ENCODE results near the gene FHL2. TPM values are rescaled to one million over a fixed set of nuclear protein-coding genes. Genes with fewer than 3 reads are reported as not detected.

Gene FHL2
- total and polyA plus RNA-seq, 8 donors: 1.4 to 9.1 (median 3.9) TPM

GRCh38 chr2:105371156-105371555, 27.7 kb downstream of the FHL2 start:
- ATAC-seq (no peak), FAIRE-seq (no peak), DNase-seq (no peak)
- Histone ChIP-seq H3K4me1 (no peaks in the 10 kb centered on the region), H3K27me3 (no peaks in the 10 kb centered on the region), H3K9me3 (no peaks in the 10 kb centered on the region), H3K4me3 (no peak overlapping the region), H3K27ac (no peak overlapping the region), H3K36me3 (no peaks in the 10 kb centered on the region)
- intact Hi-C loops (cut with DNase I): loop anchor here in 2 of 3 donors (5.0 kb wide), 1 partner anchor 146 kb away; no protein-coding TSS in a partner anchor
- no peak for TF ChIP-seq CTCF (IDR thresholded peaks at IDR 0.05)
- 78 to 89% methylated on average over 10 of the region's 10 CpGs for WGBS, 2 donors

GRCh38 chr2:105369777-105370690, 28.8 kb downstream of the FHL2 start:
- intact Hi-C loops (cut with DNase I): loop anchor here in 2 of 3 donors (5.0 kb wide), 1 partner anchor 147 kb away; no protein-coding TSS in a partner anchor
- H3K27ac ChIP-seq: no peak overlapping the region
- no peaks in the 10 kb centered on the region for H3K36me3 ChIP-seq
- FAIRE-seq: no peak
- 27 to 30% methylated on average over 30 of the region's 30 CpGs for WGBS, 2 donors
- DNase-seq: peak; percentile 70 to 93 (median 86)
- H3K4me1 ChIP-seq: no peaks in the 10 kb centered on the region
- TF ChIP-seq CTCF (IDR thresholded peaks at IDR 0.05): peak; percentile 79 to 87 (median 85)
- no peaks in the 10 kb centered on the region for H3K27me3 ChIP-seq
- H3K4me3 ChIP-seq: no peak overlapping the region
- ATAC-seq: peak; percentile 96 to 100 (median 98)
- no peaks in the 10 kb centered on the region for H3K9me3 ChIP-seq

- WGBS, 2 donors: 60 to 61% methylated on average over 8 of the region's 8 CpGs
- no peak for FAIRE-seq
- no peaks in the 10 kb centered on the region for H3K36me3 ChIP-seq
- no peak for DNase-seq
- H3K4me1 ChIP-seq: no peaks in the 10 kb centered on the region
- no peaks in the 10 kb centered on the region for H3K9me3 ChIP-seq
- no peak overlapping the region for H3K27ac ChIP-seq
- TF ChIP-seq CTCF (IDR thresholded peaks at IDR 0.05): no peak
- no peaks in the 10 kb centered on the region for H3K27me3 ChIP-seq
- no peak for ATAC-seq
- intact Hi-C loops (cut with DNase I): no loop called here
- H3K4me3 ChIP-seq: no peak overlapping the region
These were observed 30.0 kb downstream of the FHL2 start for GRCh38 chr2:105368759-105369408.

GRCh38 chr2:105365206-105365605, 33.6 kb downstream of the FHL2 start:
- Histone ChIP-seq H3K36me3 (peaks cover 0 to 5% (median 0%) of the 10 kb centered on the region in 3 donors), H3K4me1 (no peaks in the 10 kb centered on the region), H3K4me3 (no peak overlapping the region), H3K9me3 (no peaks in the 10 kb centered on the region), H3K27me3 (no peaks in the 10 kb centered on the region), H3K27ac (no peak overlapping the region)
- FAIRE-seq: no peak
- TF ChIP-seq CTCF (IDR thresholded peaks at IDR 0.05): no peak
- no peak for DNase-seq
- 47 to 63% methylated on average over 3 of the region's 3 CpGs for WGBS, 2 donors
- intact Hi-C loops (cut with DNase I): no loop called here
- ATAC-seq: no peak
